DMS53 (cell line): Measurements from ENCODE around the gene PARP16.
A peak's percentile ranks its signal among the peaks of the same experiment; 100 is the strongest.
"Not testable (repeated sequence)": the region's sequence is repeated elsewhere in the genome, so short reads cannot be mapped to it uniquely, and the experiment has no call there.

Experiments used
- DNase-seq: peaks from one replicate; lab custom pipeline; 2025; lab: John Stamatoyannopoulos, UW

The PARP16 gene

GRCh38 chr15:65275728-65276126 lies 11.0 kb downstream of the PARP16 start:
- DNase-seq: peak; percentile 68

- DNase-seq: no peak
Measured at GRCh38 chr15:65275104-65275727, 11.5 kb downstream of the PARP16 start.

- DNase-seq: peak; percentile 73
Measured at GRCh38 chr15:65270811-65271545, 15.7 kb downstream of the PARP16 start.

GRCh38 chr15:65268411-65268810 lies 18.3 kb downstream of the PARP16 start:
- DNase-seq: no peak

GRCh38 chr15:65266469-65266868 lies 20.2 kb downstream of the PARP16 start:
- no peak for DNase-seq

- no peak for DNase-seq
Measured at GRCh38 chr15:65264863-65265430, 21.7 kb downstream of the PARP16 start.

GRCh38 chr15:65263313-65263712 lies 23.4 kb downstream of the PARP16 start:
- no peak for DNase-seq

GRCh38 chr15:65260968-65261367 lies 25.7 kb downstream of the PARP16 start:
- no peak for DNase-seq

- DNase-seq: no peak
Measured at GRCh38 chr15:65259367-65259797, 27.3 kb downstream of the PARP16 start.

- DNase-seq: no peak
Measured at GRCh38 chr15:65258375-65259262, 28.1 kb downstream of the PARP16 start.

- no peak for DNase-seq
Measured at GRCh38 chr15:65255486-65256140, 31.1 kb downstream of the PARP16 start.

GRCh38 chr15:65254758-65255157 lies 31.9 kb downstream of the PARP16 start:
- DNase-seq: no peak

- no peak for DNase-seq
Measured at GRCh38 chr15:65254356-65254755, 32.3 kb downstream of the PARP16 start.

GRCh38 chr15:65249641-65250040 lies 37.0 kb downstream of the PARP16 start:
- no peak for DNase-seq

GRCh38 chr15:65248511-65249255 lies 38.0 kb downstream of the PARP16 start:
- DNase-seq: no peak

- DNase-seq: no peak
Measured at GRCh38 chr15:65246939-65247338, 39.7 kb downstream of the PARP16 start.

GRCh38 chr15:65246026-65246714 lies 40.5 kb downstream of the PARP16 start:
- DNase-seq: no peak

- no peak for DNase-seq
Measured at GRCh38 chr15:65245096-65245856, 41.4 kb downstream of the PARP16 start.

- no peak for DNase-seq
Measured at GRCh38 chr15:65244638-65245037, 42.0 kb downstream of the PARP16 start.

GRCh38 chr15:65236443-65236842 lies 50.2 kb downstream of the PARP16 start:
- DNase-seq: not testable (repeated sequence)
